A549 treated with CORT108297 at 1 μM for 4 hours (cell line): ENCODE results near the gene CIB2. TPM values are rescaled to one million over a fixed set of nuclear protein-coding genes. Genes with fewer than 3 reads are reported as not detected.

ENCODE experiments used
- total RNA-seq: library from RNA; stranded (reverse); fragments of 200-300 nt; extraction: Qiagen RNA extraction; gene quantifications from 5 replicates; pipeline ENCODE4 v1.2.3, GENCODE V29; 2022

Gene CIB2
- total RNA-seq: 26.5 to 31.2 TPM (median 27.3 TPM) in 5 replicates

GRCh38 chr15:78131295-78132061 is at the start of gene CIB2:
Gene CIB2, minus strand, starts transcription at chr15:78131445. Its CDS starts 230 bp downstream, at chr15:78131215.

DNA sequence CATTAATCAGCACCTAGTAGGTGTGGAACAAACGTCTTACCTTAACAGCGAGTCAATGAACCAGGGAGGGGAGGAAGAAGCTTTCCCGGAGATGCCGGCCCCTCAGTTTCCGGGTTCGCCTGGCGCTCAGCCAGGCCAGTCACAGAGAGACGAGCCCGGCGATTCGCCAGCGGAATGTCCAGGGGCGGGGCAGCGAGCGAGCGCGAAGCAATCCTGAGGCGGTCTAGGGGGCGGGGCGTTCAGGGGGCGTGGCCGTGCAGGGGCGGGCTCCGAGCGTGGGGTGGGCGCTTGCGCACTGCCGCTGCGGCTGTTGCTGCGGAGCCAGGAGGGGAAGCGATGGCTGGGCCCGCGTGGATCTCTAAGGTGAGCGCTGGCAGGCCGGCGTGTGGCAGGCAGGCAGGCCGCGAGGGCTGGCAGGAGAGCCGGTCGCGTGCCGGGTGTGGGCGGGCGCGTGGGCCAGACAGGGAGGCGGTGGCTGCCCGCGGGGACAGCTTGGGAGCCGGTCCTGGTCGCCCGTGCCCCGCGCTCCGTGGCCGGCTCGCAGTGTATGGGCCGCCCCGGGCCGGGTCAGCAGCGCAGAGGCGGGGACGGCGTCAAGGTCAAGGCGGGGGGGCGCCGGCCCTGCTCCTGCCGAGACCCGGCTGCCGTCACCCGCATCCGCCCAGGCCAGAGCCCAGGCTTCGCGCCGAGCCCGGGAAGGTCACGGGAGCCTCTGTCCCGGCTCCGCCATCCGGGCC is 18.0 kb upstream of the CIB2 start, which contains the start of gene IDH3A:
Gene IDH3A (plus strand): TSS at position 295 of the 737 bp plus-strand sequence. CDS start 42 bp downstream, at position 337.

GRCh38 chr15:78092261-78093041 is 38.8 kb downstream of the CIB2 start, which contains the start of gene SH2D7:
Gene SH2D7, plus strand, starts transcription at chr15:78092561. Its CDS starts 24 bp downstream, at chr15:78092585.

DNA sequence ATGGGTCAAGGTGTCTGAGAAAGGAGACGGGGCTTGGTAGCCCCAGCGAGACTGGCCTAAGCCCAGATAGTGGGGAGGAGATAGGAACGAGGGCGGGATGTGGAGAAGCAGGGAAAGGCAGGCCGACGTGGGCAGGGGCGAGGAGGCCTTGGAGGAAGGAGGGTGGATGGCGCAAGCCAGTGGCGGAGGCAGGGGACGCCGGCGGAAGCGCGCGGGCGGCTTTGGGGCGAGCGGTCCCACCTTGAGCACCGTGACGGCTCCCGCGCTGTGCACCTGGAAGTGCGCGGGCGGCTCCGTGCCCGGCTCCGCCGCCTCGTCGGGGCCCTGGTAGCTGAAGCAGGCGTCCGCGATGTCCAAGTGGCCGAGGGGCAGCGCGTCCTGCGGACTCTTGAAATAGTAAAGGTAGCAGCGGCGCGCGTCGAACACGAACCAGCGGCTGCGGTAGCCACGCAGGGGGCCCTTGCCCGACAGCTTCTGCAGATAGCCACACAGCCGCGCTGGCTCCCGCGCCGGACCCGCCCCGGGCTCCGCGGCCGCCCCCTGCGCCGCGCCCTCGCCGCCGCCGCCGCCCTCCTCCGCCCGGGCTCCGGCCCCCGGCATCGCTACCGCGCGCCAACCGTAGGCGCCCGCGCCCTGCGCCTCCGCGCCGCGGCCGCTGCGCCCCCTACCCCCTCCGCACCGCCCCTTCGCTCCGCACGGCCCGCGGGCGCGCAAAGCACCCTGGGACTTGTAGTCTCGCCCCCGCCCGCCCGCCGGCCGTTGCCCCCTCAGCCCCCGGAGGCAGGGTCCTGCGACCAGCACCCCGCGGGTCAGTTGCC is 54.0 kb downstream of the CIB2 start, which contains the start of gene TBC1D2B:
Gene TBC1D2B (minus strand): TSS at position 659 of the 818 bp plus-strand sequence. CDS start 59 bp downstream, at position 600.

Other genes with a start within 250 kb of the CIB2 start
- 13.3 to 16.9 TPM (median 13.8 TPM) in 5 replicates for gene TBC1D2B, start 53.7 kb downstream of the CIB2 start, total RNA-seq
- not detected in 5 replicates for gene SH2D7, start 38.9 kb downstream of the CIB2 start, total RNA-seq
- gene IDH3A, start 17.9 kb upstream of the CIB2 start, total RNA-seq: 66.0 to 103 TPM (median 74.3 TPM) in 5 replicates
- gene ACSBG1, start 103.1 kb upstream of the CIB2 start, total RNA-seq: 0.15 to 0.39 TPM (median 0.16 TPM) in 5 replicates
- 0.06 TPM in 1 of 5 replicates, not detected in the others for gene DNAJA4, start 133.1 kb upstream of the CIB2 start, total RNA-seq
- gene SKIC8, start 168.2 kb upstream of the CIB2 start, total RNA-seq: 83.4 to 120 TPM (median 84.9 TPM) in 5 replicates
- gene CRABP1, start 208.9 kb upstream of the CIB2 start, total RNA-seq: 1.6 to 2.3 TPM (median 1.8 TPM) in 5 replicates